ENCODE data around the gene RAPGEF4. TPM values are rescaled to one million over a fixed set of nuclear protein-coding genes. Genes with fewer than 3 reads are reported as not detected.

RAPGEF4 gene
- total RNA-seq, 1 experiment from 2014 or later: 1.4 TPM

DNA sequence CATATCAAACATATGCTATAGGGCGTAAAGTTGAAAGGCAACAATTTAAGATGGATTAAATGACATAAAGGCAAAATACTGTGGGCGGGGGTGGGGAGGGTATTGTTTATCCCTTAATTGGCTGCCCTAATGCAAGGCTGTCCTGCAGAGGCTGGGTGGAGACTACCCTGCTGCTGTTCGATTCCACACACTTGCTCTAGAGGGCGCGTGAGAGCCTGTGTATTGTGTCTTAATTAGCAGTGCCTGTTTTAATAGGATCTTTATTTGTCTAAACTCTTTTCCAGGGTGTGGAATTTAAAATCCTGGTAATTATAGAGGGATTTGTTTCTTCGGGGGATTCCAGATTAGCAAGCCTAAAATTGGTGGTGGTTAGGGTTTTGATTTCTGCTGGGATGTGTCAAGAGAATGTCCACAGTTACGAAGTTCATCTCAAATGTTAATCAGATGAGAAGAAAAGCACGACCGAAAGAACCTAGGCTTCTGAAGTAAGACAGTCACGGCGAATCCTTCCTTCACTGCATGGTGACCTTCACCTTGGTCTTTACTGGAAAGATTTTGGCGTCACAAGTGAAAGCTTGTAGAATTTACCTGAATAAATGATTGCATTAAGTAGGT is 236.5 kb downstream of the RAPGEF4 start:
- Histone ChIP-seq H3K9me3 (ENCODE audit: control insufficient read depth, low read depth, low read length) (no peaks in the 10 kb centered on the region), H2BK15ac (ENCODE audit: low read depth, low read length) (no peak overlapping the region), H3K18ac (ENCODE audit: insufficient read length, low read depth, low read length) (no peak overlapping the region), H3K27me3 (ENCODE audit: insufficient read depth, low read length) (no peaks in the 10 kb centered on the region), H3K79me1 (ENCODE audit: insufficient read depth, low read depth, low read length, poor library complexity, severe bottlenecking) (no peaks in the 10 kb centered on the region), H4K8ac (replicated peaks; ENCODE audit: insufficient read length, low read depth, low read length) (no peak overlapping the region), H3K4me2 (ENCODE audit: insufficient read depth, insufficient read length, low read length) (no peak overlapping the region), H4K91ac (ENCODE audit: insufficient read length, low read depth, low read length) (no peak overlapping the region), H2AK5ac (ENCODE audit: insufficient read length, low read length) (no peak overlapping the region), H3K14ac (ENCODE audit: insufficient read depth, low read length) (no peak overlapping the region), H3K79me2 (ENCODE audit: insufficient read depth, low read length) (no peaks in the 10 kb centered on the region), H3K23ac (ENCODE audit: insufficient read length, low read depth, low read length) (no peak overlapping the region), H2BK12ac (ENCODE audit: insufficient read length, low read depth, low read length) (no peak overlapping the region), H4K20me1 (ENCODE audit: control insufficient read depth, insufficient read depth, insufficient read length) (no peaks in the 10 kb centered on the region), H3K56ac (ENCODE audit: insufficient read length, low read depth, low read length) (no peak overlapping the region), H3K27ac (ENCODE audit: insufficient read length, low read depth, low read length) (no peak overlapping the region), H2AFZ (ENCODE audit: low read length) (peak overlapping the region; percentile 45), H3K4ac (ENCODE audit: low read depth, low read length) (no peak overlapping the region), H2BK120ac (ENCODE audit: low read depth, low read length, poor library complexity, severe bottlenecking) (no peak overlapping the region), H3K9ac (ENCODE audit: extremely low read depth, insufficient read length, low read length) (no peak overlapping the region), H2BK20ac (ENCODE audit: low read depth, low read length, poor library complexity, severe bottlenecking) (no peak overlapping the region), H2BK5ac (ENCODE audit: insufficient read length, low read length) (no peak overlapping the region), H3K4me1 (ENCODE audit: insufficient read depth, low read length) (no peaks in the 10 kb centered on the region), H3K23me2 (ENCODE audit: insufficient read length, low read depth, low read length, poor library complexity, severe bottlenecking) (no peaks in the 10 kb centered on the region), H3T11ph (ENCODE audit: low read length) (no peak overlapping the region), H4K5ac (ENCODE audit: insufficient read length, low read depth, low read length) (no peak overlapping the region)
- H3K27me3 Mint-ChIP-seq (ENCODE audit: low read depth): no peaks in the 10 kb centered on the region; the same call in 1 of the 2 replicates
- H3K9me3 Mint-ChIP-seq: no peaks in the 10 kb centered on the region
- peak; percentile 62 for DNase-seq
- WGBS (ENCODE audit: extremely low coverage, insufficient read length, low lambda C conversion rate): no CpG with 5 or more reads among the region's 12 CpGs
- TF ChIP-seq, protein P1, sequence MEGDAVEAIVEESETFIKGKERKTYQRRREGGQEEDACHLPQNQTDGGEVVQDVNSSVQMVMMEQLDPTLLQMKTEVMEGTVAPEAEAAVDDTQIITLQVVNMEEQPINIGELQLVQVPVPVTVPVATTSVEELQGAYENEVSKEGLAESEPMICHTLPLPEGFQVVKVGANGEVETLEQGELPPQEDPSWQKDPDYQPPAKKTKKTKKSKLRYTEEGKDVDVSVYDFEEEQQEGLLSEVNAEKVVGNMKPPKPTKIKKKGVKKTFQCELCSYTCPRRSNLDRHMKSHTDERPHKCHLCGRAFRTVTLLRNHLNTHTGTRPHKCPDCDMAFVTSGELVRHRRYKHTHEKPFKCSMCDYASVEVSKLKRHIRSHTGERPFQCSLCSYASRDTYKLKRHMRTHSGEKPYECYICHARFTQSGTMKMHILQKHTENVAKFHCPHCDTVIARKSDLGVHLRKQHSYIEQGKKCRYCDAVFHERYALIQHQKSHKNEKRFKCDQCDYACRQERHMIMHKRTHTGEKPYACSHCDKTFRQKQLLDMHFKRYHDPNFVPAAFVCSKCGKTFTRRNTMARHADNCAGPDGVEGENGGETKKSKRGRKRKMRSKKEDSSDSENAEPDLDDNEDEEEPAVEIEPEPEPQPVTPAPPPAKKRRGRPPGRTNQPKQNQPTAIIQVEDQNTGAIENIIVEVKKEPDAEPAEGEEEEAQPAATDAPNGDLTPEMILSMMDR (conservative IDR thresholded peaks at IDR 0.05): peak; percentile 91
- H3K36me3 Mint-ChIP-seq (ENCODE audit: insufficient read depth in 1 of 3, low read depth in 3 of 3): no peaks in the 10 kb centered on the region
- H3K27ac Mint-ChIP-seq: no peak overlapping the region
- H3K4me3 Mint-ChIP-seq: no peak overlapping the region
- peaks cover 7 to 14% of the 10 kb centered on the region in 2 experiments for H3K4me1 Mint-ChIP-seq
